Hippocampal formation (tissue), 2 donors: ENCODE results near the gene PDE12.
"Not testable (repeated sequence)": the region's sequence is repeated elsewhere in the genome, so short reads cannot be mapped to it uniquely, and the experiment has no call there.

Experiments
- DNase-seq, 2 donors: peaks; one replicate each; lab custom pipeline; 2025; lab: John Stamatoyannopoulos, UW

The PDE12 gene

GRCh38 chr3:57586778-57587177 is 30.7 kb downstream of the PDE12 start:
- no peak for DNase-seq

- no peak for DNase-seq
Observed at GRCh38 chr3:57587905-57588304, 31.8 kb downstream of the PDE12 start.

- DNase-seq, result no peak
Observed at GRCh38 chr3:57592306-57592705, 36.2 kb downstream of the PDE12 start.

DNA sequence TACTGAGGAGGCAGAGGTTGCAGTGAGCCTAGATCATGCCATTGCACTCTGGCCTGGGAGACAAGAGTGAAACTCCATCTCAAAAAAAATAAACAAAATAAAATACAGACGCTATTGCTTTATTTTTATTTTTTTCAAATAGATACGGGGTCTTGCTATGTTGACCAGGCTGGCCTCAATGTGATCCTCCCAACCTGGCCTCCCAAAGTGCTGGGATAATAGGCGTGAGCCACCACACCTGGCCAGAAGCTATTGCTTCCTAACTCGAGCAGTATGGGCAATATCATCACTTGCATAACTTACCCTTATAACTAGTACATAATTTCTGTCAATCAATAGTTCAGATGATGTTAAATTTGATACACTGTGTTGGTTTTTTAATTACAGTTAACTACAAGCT is 38.1 kb downstream of the PDE12 start:
- DNase-seq, result no peak

GRCh38 chr3:57594576-57594975 is 38.5 kb downstream of the PDE12 start:
- DNase-seq, result no peak

GRCh38 chr3:57596495-57597126 is 40.5 kb downstream of the PDE12 start:
- DNase-seq, result peak; percentile 33 to 56

GRCh38 chr3:57597127-57597923 is 41.3 kb downstream of the PDE12 start, which contains the start of gene ARF4:
ARF4 (minus strand) TSS chr3:57597344; CDS start chr3:57597140, 204 bp downstream.
- peak; percentile 98 to 99 for DNase-seq

DNA sequence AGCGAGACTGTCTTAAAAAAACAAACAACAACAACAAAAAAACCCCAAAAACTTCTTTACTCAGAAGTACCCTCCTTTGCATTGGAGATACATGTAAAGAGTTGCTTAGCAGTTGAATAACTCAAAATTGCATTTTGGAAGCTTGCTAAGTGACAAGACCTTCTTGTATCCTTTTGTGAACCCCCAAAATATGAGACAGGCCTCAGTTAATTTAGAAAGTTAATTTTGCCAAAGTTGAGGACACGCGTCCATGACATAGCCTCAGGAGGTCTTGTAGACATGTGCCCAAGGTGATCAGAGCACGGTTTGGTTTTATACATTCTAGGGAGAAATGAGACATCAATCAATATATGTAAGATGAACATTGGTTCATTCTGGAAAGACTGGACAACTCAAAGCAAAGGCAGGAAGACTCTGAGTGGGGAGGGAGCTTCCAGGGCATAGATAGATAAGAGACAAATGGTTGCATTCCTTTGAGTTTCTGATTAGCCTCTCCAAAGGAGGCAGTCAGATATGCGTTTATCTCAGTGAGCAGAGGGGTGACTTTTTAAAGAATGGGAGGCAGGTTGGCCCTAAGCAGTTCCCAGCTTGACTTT is 42.8 kb downstream of the PDE12 start:
- DNase-seq, result no peak

- DNase-seq, result no peak
Observed at GRCh38 chr3:57600195-57600594, 44.1 kb downstream of the PDE12 start.

DNA sequence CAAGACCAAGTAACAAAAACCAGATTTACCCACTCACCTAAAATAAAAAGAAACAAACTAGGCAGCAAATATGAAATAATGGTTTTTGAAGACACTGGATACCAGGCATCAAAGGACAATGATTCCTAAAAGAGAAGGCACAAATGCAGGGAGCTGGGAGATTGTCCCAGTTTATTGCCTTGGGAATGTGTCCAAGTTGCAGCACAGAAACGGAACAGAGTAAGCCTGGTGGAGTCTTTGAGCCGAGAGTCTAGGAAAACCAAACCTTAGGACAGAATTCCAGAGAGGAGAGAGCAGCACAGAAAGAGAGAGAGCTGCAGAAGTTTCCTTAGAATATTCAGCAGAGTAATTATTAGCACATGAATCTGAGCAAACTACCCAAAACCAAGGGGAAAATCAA is 48.9 kb downstream of the PDE12 start:
- DNase-seq, result no peak

- no peak for DNase-seq
Observed at GRCh38 chr3:57605683-57606082, 49.6 kb downstream of the PDE12 start.

DNA sequence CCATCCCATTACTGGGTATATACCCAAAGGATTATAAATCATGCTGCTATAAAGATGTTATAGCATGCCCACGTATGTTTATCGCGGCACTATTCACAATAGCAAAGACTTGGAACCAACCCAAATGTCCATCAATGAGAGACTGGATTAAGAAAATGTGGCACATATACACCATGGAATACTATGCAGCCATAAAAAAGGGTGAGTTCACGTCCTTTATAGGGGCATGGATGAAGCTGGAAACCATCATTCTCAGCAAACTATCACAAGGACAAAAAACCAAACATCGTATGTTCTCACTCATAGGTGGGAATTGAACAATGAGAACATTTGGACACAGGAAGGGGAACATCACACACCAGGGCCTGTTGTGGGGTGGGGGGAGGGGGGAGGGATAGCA is 55.8 kb downstream of the PDE12 start:
- not testable (repeated sequence) for DNase-seq

DNA sequence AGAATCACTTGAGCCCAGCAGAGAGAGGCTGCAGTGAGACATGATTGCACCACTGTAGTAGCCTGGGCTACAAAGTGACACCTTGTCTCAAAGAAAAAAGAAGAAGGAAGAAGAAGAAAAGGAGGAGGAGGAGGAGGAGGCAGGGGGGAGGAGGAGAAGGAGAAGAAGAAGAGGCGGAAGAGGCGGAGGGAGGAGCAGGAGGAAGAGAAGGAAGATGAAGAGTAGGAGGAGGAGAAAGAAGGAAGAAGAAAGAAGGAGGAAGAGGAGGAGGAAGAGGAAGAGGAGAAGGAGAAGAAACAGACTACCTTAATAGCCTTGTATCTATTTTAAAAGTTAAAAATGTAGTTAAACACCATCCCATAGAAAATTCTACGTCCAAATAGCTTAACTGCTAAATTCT is 60.2 kb downstream of the PDE12 start:
- DNase-seq, result no peak
